ENCODE results near the gene IL17RA.

DNA sequence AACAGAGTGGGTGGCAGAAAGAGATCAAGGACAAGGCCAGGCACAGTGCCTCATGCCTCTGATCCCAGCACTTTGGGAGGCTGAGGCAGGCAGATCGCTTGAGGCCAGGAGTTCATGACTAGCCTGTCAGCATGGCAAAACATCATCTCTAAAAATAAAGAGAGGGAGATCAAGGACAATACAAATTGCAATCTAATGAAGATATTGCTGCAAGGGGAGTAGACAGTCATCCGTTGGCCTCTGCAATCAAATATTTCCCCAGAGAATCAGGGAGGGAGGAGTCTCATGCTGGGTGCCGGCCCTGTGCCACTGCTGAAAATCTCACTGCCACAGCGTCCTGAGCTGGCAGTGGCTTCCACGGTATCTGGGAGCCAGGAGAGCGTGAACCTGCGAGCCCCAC, 19.4 kb upstream of the IL17RA start:
- TF ChIP-seq, protein P1, sequence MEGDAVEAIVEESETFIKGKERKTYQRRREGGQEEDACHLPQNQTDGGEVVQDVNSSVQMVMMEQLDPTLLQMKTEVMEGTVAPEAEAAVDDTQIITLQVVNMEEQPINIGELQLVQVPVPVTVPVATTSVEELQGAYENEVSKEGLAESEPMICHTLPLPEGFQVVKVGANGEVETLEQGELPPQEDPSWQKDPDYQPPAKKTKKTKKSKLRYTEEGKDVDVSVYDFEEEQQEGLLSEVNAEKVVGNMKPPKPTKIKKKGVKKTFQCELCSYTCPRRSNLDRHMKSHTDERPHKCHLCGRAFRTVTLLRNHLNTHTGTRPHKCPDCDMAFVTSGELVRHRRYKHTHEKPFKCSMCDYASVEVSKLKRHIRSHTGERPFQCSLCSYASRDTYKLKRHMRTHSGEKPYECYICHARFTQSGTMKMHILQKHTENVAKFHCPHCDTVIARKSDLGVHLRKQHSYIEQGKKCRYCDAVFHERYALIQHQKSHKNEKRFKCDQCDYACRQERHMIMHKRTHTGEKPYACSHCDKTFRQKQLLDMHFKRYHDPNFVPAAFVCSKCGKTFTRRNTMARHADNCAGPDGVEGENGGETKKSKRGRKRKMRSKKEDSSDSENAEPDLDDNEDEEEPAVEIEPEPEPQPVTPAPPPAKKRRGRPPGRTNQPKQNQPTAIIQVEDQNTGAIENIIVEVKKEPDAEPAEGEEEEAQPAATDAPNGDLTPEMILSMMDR (IDR thresholded peaks at IDR 0.05; ENCODE audit: extremely low read depth in 1 of 2, insufficient read depth in 1 of 2, low read depth in 1 of 2, low read length in 2 of 2) = no peak
- TF ChIP-seq POLR2A (IDR thresholded peaks at IDR 0.05; ENCODE audit: low read depth, low read length) = no peak
- TF ChIP-seq MYC (IDR thresholded peaks at IDR 0.05; ENCODE audit: low read depth, low read length) = no peak
- TF ChIP-seq, protein P2, sequence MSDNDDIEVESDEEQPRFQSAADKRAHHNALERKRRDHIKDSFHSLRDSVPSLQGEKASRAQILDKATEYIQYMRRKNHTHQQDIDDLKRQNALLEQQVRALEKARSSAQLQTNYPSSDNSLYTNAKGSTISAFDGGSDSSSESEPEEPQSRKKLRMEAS (IDR thresholded peaks at IDR 0.05; ENCODE audit: insufficient read depth, insufficient read length) = no peak
- no peak for TF ChIP-seq GATA2 (IDR thresholded peaks at IDR 0.05; ENCODE audit: insufficient read depth, insufficient read length, low read depth, low read length)
- TF ChIP-seq EZH2 (IDR thresholded peaks at IDR 0.05; ENCODE audit: borderline replicate concordance, low read depth, low read length, severe bottlenecking) = no peak
